Measurements from ENCODE around the gene PIWIL1. TPM values are rescaled to one million over a fixed set of nuclear protein-coding genes. Genes with fewer than 3 reads are reported as not detected.

PIWIL1 gene
- total RNA-seq, 1 experiment from 2014 or later = not detected

DNA sequence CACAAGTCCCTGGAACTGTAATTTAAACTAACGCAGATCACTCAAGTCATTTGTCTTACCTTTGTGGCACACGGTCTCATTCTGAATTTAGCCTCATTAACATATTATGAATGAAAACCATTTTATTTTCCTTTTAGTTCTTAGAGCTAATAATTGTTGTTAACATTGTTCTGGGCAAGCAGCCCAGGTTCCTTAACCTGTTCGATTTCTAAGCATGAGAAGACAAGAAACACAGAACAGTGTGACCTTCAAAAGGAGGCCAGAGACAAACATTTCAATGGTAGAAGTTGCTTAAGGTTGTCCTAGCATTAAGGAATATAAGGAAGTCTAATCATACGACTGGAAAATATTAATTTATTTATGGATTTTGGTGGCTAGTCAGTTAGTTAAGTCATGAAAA lies 35.2 kb downstream of the PIWIL1 start:
- Histone ChIP-seq H3K9ac (ENCODE audit: extremely low read depth, insufficient read length, low read length) (no peak overlapping the region), H3K23ac (ENCODE audit: insufficient read length, low read depth, low read length) (no peak overlapping the region), H2AK5ac (ENCODE audit: insufficient read length, low read length) (no peak overlapping the region), H2BK15ac (ENCODE audit: low read depth, low read length) (no peak overlapping the region), H3K23me2 (ENCODE audit: insufficient read length, low read depth, low read length, poor library complexity, severe bottlenecking) (no peaks in the 10 kb centered on the region), H3K79me1 (ENCODE audit: insufficient read depth, low read depth, low read length, poor library complexity, severe bottlenecking) (no peaks in the 10 kb centered on the region), H3K4me1 (ENCODE audit: insufficient read depth, low read length) (no peaks in the 10 kb centered on the region; the same call in 1 of the 2 replicates), H2BK120ac (ENCODE audit: low read depth, low read length, poor library complexity, severe bottlenecking) (no peak overlapping the region), H4K5ac (ENCODE audit: insufficient read length, low read depth, low read length) (no peak overlapping the region), H3K14ac (ENCODE audit: insufficient read depth, low read length) (no peak overlapping the region), H3K18ac (ENCODE audit: insufficient read length, low read depth, low read length) (no peak overlapping the region), H3K79me2 (ENCODE audit: insufficient read depth, low read length) (no peaks in the 10 kb centered on the region), H2BK12ac (ENCODE audit: insufficient read length, low read depth, low read length) (no peak overlapping the region), H3T11ph (ENCODE audit: low read length) (no peak overlapping the region), H3K27me3 (ENCODE audit: insufficient read depth, low read length) (no peaks in the 10 kb centered on the region; the same call in 1 of the 2 replicates), H2BK20ac (ENCODE audit: low read depth, low read length, poor library complexity, severe bottlenecking) (no peak overlapping the region), H3K4me2 (ENCODE audit: insufficient read depth, insufficient read length, low read length) (no peak overlapping the region), H3K27ac (ENCODE audit: insufficient read length, low read depth, low read length) (no peak overlapping the region), H3K9me3 (ENCODE audit: control insufficient read depth, low read depth, low read length) (no peaks in the 10 kb centered on the region), H3K56ac (ENCODE audit: insufficient read length, low read depth, low read length) (no peak overlapping the region), H3K4ac (ENCODE audit: low read depth, low read length) (no peak overlapping the region), H4K20me1 (ENCODE audit: control insufficient read depth, insufficient read depth, insufficient read length) (no peaks in the 10 kb centered on the region), H2AFZ (ENCODE audit: low read length) (no peak overlapping the region), H4K91ac (ENCODE audit: insufficient read length, low read depth, low read length) (no peak overlapping the region), H4K8ac (replicated peaks; ENCODE audit: insufficient read length, low read depth, low read length) (no peak overlapping the region), H2BK5ac (ENCODE audit: insufficient read length, low read length) (no peak overlapping the region)
- peaks cover 38% of the 10 kb centered on the region for H3K27me3 Mint-ChIP-seq (ENCODE audit: low read depth)
- no CpG with 5 or more reads among the region's 4 CpGs for WGBS (ENCODE audit: extremely low coverage, insufficient read length, low lambda C conversion rate)
- TF ChIP-seq, protein P1, sequence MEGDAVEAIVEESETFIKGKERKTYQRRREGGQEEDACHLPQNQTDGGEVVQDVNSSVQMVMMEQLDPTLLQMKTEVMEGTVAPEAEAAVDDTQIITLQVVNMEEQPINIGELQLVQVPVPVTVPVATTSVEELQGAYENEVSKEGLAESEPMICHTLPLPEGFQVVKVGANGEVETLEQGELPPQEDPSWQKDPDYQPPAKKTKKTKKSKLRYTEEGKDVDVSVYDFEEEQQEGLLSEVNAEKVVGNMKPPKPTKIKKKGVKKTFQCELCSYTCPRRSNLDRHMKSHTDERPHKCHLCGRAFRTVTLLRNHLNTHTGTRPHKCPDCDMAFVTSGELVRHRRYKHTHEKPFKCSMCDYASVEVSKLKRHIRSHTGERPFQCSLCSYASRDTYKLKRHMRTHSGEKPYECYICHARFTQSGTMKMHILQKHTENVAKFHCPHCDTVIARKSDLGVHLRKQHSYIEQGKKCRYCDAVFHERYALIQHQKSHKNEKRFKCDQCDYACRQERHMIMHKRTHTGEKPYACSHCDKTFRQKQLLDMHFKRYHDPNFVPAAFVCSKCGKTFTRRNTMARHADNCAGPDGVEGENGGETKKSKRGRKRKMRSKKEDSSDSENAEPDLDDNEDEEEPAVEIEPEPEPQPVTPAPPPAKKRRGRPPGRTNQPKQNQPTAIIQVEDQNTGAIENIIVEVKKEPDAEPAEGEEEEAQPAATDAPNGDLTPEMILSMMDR (conservative IDR thresholded peaks at IDR 0.05) = no peak
- H3K4me1 Mint-ChIP-seq = peaks cover 6 to 9% of the 10 kb centered on the region in 2 experiments; a peak in 3 of 4 replicates
- no peaks in the 10 kb centered on the region for H3K36me3 Mint-ChIP-seq (ENCODE audit: insufficient read depth in 1 of 3, low read depth in 3 of 3)
- no peak for DNase-seq
- H3K4me3 Mint-ChIP-seq = no peak overlapping the region
- H3K9me3 Mint-ChIP-seq = no peaks in the 10 kb centered on the region
- no peak overlapping the region for H3K27ac Mint-ChIP-seq
